ENCODE results near the gene CCDC197. TPM values are rescaled to one million over a fixed set of nuclear protein-coding genes. Genes with fewer than 3 reads are reported as not detected.

Gene CCDC197
- total RNA-seq, 4 donors from 2014 or later: not detected

- intact Hi-C loops (cut with DNase I; ENCODE audit: low total_unique reads): loop anchor here (2.0 kb wide), 1 partner anchor 57 kb away; no protein-coding TSS in a partner anchor
- Histone ChIP-seq H3K4me1 (no peaks in the 10 kb centered on the region), H3K27ac (no peak overlapping the region), H3K4me3 (no peak overlapping the region), H3K9me3 (no peaks in the 10 kb centered on the region), H3K36me3 (no peaks in the 10 kb centered on the region), H3K27me3 (no peaks in the 10 kb centered on the region)
- no peak for DNase-seq
- TF ChIP-seq POLR2A (IDR thresholded peaks at IDR 0.05) (no peak), CTCF (IDR thresholded peaks at IDR 0.05) (no peak)
Measured at GRCh38 chr14:93999573-93999972, 2.5 kb downstream of the CCDC197 start.

DNA sequence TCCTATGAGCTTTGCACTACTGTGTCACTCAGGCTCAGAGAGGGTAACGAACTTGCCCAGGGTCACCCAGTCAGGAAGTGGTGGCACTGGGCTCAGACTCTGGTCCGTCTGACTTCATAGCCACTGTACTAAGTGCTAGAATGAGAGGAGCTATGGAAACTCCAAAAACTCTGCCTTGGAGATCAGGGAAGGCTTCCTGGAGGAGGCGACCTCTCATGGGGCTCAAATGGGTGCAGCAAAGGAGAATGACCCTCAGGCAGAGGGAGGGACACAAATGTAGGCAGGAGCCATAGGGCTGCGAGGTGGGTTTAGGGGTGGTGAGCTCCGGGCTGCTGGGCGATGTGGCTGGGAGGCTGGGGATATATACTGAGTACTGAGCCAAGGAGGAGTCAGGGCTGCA lies 3.2 kb downstream of the CCDC197 start:
- Histone ChIP-seq H3K27ac (no peak overlapping the region), H3K9me3 (no peaks in the 10 kb centered on the region), H3K36me3 (no peaks in the 10 kb centered on the region), H3K27me3 (no peaks in the 10 kb centered on the region), H3K4me1 (no peaks in the 10 kb centered on the region), H3K4me3 (no peak overlapping the region)
- intact Hi-C loops (cut with DNase I; ENCODE audit: low total_unique reads): no loop called here
- no peak for DNase-seq
- TF ChIP-seq POLR2A (IDR thresholded peaks at IDR 0.05) (no peak), CTCF (IDR thresholded peaks at IDR 0.05) (no peak)

DNA sequence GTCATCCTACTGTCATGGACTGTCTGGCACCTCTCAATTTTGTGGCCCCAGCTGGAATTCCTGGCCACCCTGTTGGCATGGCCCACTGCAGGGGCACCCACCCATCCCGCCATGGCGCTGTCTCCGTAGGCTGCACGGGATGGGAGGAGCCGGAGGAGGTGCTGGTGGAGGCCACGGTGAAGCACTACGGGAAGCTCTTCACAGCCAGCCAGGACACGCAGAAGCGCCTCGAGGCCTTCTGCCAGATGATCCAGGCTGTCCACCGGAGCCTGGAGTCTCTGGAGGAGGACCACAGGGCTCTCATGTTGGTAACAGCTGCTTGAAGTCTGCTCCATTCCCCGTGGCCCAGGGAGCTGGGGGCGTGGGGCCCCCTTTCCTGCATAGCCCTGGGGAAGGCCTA lies 3.9 kb downstream of the CCDC197 start:
- TF ChIP-seq CTCF (IDR thresholded peaks at IDR 0.05) (no peak), POLR2A (IDR thresholded peaks at IDR 0.05) (no peak)
- Histone ChIP-seq H3K27ac (no peak overlapping the region), H3K9me3 (no peaks in the 10 kb centered on the region), H3K36me3 (no peaks in the 10 kb centered on the region), H3K4me1 (no peaks in the 10 kb centered on the region), H3K27me3 (no peaks in the 10 kb centered on the region), H3K4me3 (no peak overlapping the region)
- intact Hi-C loops (cut with DNase I; ENCODE audit: low total_unique reads): no loop called here
- no peak for DNase-seq

DNA sequence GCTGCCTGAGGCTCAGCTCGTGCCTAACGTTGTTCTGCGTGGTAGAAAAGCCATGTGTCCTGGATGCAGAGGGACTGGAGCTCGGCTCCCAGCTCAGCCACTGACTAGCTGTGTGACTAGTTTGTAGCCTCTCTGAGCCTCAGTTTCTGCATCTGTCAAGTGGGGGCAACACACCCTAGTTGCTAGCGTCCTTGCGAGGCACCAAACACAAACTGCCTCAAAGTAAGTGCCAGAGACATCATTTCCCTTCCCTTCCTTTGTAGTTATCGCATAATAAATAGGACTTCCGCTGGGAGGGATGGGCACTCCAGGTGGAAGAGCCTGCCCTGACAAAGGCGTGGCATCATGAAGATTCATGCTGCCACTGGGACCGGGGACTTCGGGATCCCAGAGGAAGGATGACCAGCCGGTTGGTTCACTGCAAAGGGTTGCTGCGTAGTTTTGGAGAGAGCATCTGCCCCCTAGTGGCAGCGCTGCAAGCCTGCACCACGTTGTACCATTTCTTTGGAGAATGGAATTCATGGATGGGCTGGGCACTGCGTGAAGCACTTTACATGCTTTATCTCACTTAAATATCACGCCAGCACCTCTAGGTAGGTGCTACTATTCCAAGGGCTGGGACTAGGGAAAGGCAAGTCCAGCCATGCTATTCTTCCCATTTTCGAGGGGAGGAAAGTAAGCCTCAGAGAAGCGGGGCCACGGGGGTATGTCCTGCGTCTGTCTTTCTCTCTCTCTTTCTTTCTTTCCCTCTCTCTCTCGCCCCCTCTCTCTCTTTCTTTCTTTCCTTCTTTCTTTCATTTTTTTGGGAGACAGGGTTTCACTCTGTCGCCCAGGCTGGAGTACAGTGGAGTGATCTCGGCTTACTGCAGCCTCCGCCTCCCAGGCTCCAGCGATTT lies 4.6 kb downstream of the CCDC197 start:
- peak; percentile 59 to 60 for DNase-seq
- no peak overlapping the region for H3K27ac ChIP-seq
- intact Hi-C loops (cut with DNase I; ENCODE audit: low total_unique reads): no loop called here

More for the DNA sequence above, 4.6 kb downstream of the CCDC197 start:
- H3K27me3 ChIP-seq: no peaks in the 10 kb centered on the region
- H3K4me3 ChIP-seq: no peak overlapping the region
- no peaks in the 10 kb centered on the region for H3K36me3 ChIP-seq
- no peaks in the 10 kb centered on the region for H3K4me1 ChIP-seq
- H3K9me3 ChIP-seq: no peaks in the 10 kb centered on the region
- peak; percentile 92 to 93 (median 92) for TF ChIP-seq CTCF (IDR thresholded peaks at IDR 0.05)
- TF ChIP-seq POLR2A (IDR thresholded peaks at IDR 0.05): no peak

Data from uterus (tissue), 4 donors.